ENCODE data around the gene TUBB3. TPM values are rescaled to one million over a fixed set of nuclear protein-coding genes. Genes with fewer than 3 reads are reported as not detected.

The TUBB3 gene
- total and polyA plus RNA-seq, 2 experiments from 2014 or later = 4.6 to 7.5 TPM

DNA sequence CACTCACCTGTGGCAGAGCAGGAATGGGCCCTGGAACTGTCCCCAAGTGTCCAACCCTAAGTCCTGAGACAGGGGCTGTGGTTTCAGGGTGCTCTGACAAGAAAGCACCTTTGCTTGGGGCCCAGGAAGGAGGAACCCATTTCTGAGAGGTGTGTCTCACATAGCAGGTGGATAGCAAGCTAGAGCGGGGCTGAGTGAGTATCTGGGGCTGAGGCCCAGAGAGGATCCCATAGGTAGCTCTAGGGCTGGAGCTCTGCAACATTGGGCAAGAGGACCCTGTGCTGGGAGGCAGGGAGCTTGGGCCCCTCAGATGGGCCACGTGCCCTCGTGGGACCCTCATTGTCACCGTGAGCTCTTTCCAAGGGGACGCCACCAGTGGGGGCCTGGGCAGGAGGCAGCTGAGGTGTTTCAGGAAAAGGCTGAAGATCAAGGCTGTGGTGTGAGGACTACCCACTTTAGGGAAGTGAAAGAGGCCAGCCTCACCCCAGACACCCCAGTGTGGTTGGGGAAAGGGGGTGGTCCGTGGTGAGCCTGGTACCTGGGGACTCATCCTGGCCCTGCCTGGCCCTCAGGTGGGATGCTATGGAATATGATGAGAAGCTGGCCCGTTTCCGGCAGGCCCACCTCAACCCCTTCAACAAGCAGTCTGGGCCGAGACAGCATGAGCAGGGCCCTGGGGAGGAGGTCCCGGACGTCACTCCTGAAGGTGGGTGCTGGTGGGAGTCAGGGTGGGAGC lies 30.7 kb downstream of the TUBB3 start:
- H3K27me3 ChIP-seq = peaks cover 5% of the 10 kb centered on the region
- H3K36me3 ChIP-seq = peaks cover 6% of the 10 kb centered on the region
- no peak overlapping the region for H3K27ac ChIP-seq
- no peaks in the 10 kb centered on the region for H3K9me3 ChIP-seq (ENCODE audit: low read depth)
- H3K4me3 ChIP-seq = no peak overlapping the region
- H3K4me1 ChIP-seq (ENCODE audit: low read depth) = peaks cover 4% of the 10 kb centered on the region
- TF ChIP-seq, protein P1, sequence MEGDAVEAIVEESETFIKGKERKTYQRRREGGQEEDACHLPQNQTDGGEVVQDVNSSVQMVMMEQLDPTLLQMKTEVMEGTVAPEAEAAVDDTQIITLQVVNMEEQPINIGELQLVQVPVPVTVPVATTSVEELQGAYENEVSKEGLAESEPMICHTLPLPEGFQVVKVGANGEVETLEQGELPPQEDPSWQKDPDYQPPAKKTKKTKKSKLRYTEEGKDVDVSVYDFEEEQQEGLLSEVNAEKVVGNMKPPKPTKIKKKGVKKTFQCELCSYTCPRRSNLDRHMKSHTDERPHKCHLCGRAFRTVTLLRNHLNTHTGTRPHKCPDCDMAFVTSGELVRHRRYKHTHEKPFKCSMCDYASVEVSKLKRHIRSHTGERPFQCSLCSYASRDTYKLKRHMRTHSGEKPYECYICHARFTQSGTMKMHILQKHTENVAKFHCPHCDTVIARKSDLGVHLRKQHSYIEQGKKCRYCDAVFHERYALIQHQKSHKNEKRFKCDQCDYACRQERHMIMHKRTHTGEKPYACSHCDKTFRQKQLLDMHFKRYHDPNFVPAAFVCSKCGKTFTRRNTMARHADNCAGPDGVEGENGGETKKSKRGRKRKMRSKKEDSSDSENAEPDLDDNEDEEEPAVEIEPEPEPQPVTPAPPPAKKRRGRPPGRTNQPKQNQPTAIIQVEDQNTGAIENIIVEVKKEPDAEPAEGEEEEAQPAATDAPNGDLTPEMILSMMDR (IDR thresholded peaks at IDR 0.05; ENCODE audit: low read depth, low read length) = no peak
- DNase-seq (ENCODE audit: low read depth in 1 of 2, low spot score in 1 of 2) = no peak

DNA sequence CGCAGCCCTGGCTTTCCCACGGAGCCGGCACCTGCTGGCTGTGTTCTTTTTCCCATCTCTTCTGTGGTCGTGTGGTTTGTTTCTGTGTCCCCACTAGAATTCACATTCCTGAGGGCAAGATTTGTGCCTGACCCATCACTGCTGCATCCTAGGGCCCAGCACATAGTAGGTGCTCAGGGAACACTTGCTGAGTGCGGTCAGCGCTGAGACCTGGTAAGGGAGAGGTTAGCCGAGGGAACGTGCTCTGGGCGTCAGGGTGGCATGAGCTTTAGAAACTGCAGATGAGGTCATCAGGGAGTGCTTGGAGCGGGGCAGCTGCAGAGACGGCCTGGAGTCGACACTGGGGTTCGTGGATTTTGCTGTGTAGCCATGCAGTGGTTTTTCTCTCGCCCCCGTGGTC lies 31.3 kb downstream of the TUBB3 start:
- H3K27ac ChIP-seq = no peak overlapping the region
- no peak for DNase-seq (ENCODE audit: low read depth in 1 of 2, low spot score in 1 of 2)
- H3K4me3 ChIP-seq = no peak overlapping the region
- peaks cover under 1% of the 10 kb centered on the region for H3K4me1 ChIP-seq (ENCODE audit: low read depth)
- TF ChIP-seq, protein P1 (IDR thresholded peaks at IDR 0.05; ENCODE audit: low read depth, low read length) = no peak
- no peaks in the 10 kb centered on the region for H3K9me3 ChIP-seq (ENCODE audit: low read depth)
- peaks cover under 1% of the 10 kb centered on the region for H3K27me3 ChIP-seq
- peaks cover 9% of the 10 kb centered on the region for H3K36me3 ChIP-seq

DNA sequence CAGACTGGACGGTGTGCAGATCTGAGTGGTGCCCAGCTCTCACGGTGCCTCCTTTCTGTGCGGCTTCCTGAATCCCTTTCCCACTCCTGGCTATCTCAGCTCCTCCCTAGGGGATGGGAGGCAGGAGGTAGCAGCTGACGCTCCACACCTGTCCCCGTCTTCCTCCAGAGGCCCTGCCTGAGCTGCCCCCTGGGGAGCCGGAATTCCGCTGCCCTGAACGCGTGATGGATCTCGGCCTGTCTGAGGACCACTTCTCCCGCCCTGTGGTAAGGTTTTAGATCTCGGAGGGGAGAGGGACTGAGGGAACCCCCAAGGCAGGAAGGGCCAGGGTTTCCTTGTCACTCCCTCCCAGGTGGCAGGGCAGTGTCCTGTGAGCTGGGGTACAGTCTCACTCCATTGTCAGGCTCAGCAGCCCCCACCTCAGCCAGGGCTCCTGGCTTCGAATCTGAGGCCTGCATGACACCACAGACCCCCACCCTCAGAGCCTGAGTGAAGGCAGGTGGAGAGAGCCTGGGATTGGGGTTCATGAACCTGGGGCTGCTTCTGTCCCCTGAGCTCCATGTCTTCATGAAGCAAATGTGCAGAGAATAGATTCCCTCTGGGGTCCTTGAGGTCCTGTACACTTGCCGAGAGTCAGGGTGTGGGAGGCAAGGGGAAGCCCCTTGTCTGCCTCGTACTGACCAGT lies 32.0 kb downstream of the TUBB3 start:
- Histone ChIP-seq H3K27me3 (no peaks in the 10 kb centered on the region), H3K9me3 (ENCODE audit: low read depth) (no peaks in the 10 kb centered on the region), H3K4me1 (ENCODE audit: low read depth) (no peaks in the 10 kb centered on the region), H3K4me3 (no peak overlapping the region), H3K36me3 (peaks cover 9% of the 10 kb centered on the region), H3K27ac (no peak overlapping the region)
- no peak for DNase-seq (ENCODE audit: low read depth in 1 of 2, low spot score in 1 of 2)
- TF ChIP-seq, protein P1 (IDR thresholded peaks at IDR 0.05; ENCODE audit: low read depth, low read length) = no peak

DNA sequence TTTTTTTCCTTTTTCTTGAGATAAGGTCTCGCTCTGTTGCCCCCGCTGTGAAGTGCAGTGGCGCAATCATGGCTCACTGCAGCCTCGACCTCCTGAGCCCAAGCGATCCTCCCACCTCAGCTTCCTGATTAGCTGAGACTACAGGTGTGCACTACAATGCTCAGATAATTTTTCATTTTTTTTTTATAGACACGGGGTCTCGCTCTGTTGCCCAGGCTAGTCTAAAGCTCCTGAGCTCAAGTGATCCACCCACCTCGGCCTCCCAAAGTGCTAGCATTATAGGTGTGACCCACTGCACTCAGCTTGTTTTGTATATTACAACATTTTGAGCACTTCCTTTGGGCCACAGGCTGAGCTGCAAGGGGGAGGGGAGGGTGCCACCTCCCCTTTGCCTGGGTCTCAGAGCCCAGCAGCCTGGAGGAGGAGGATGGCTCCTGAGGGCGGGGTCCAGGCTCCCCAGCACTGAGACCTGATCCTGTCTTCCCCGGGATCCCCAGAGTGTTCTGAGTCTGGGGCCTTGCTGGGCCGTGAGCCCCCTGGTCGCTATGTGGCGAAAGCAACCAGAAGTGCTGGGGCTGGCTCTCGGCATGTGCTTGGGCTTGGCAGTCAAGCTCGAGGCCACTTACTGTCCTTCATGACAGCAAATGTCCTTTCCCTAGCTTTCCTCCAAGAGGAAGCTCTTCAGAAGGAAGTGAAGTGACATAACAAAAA lies 33.5 kb downstream of the TUBB3 start:
- Histone ChIP-seq H3K9me3 (ENCODE audit: low read depth) (no peaks in the 10 kb centered on the region), H3K4me3 (no peak overlapping the region), H3K27ac (no peak overlapping the region), H3K4me1 (ENCODE audit: low read depth) (no peaks in the 10 kb centered on the region), H3K27me3 (no peaks in the 10 kb centered on the region), H3K36me3 (peaks cover 13% of the 10 kb centered on the region)
- no peak for DNase-seq (ENCODE audit: low read depth in 1 of 2, low spot score in 1 of 2)
- TF ChIP-seq, protein P1 (IDR thresholded peaks at IDR 0.05; ENCODE audit: low read depth, low read length) = no peak

DNA sequence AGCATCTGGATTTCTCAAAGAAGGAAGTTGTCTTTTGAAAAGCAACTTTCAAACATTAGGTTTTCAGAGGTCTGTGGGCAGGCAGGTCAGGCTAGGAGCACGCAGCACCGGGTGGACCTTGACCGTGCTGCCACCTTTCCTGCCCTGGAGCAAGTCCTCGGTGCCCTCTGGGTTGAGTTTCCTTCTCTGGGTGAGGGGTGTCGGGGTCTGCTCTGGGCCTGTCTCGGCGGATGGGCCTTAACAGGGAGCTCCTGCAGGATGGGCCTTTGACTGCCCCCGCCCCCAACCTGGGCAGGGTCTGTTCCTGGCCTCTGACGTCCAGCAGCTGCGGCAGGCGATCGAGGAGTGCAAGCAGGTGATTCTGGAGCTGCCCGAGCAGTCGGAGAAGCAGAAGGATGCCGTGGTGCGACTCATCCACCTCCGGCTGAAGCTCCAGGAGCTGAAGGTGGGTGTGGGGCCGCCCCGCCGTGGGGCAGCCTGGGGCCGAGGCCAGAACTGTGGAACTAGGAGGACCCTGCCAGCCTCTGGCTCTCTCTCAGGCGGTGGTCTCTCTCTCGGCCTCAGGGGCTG lies 34.2 kb downstream of the TUBB3 start:
- no peak for DNase-seq (ENCODE audit: low read depth in 1 of 2, low spot score in 1 of 2)
- Histone ChIP-seq H3K36me3 (peaks cover 13% of the 10 kb centered on the region), H3K9me3 (ENCODE audit: low read depth) (no peaks in the 10 kb centered on the region), H3K4me1 (ENCODE audit: low read depth) (no peaks in the 10 kb centered on the region), H3K27ac (no peak overlapping the region), H3K27me3 (no peaks in the 10 kb centered on the region), H3K4me3 (no peak overlapping the region)
- TF ChIP-seq, protein P1 (IDR thresholded peaks at IDR 0.05; ENCODE audit: low read depth, low read length) = no peak
